Ovary (tissue), 9 donors: ENCODE measurements around the gene PPFIA4. TPM values are rescaled to one million over a fixed set of nuclear protein-coding genes. Genes with fewer than 3 reads are reported as not detected.

ENCODE experiments used
- DNase-seq, 5 donors: peaks; one replicate each; pipeline ENCODE4 v3.0.0-alpha.2; 2019 to 2020
- H3K27ac ChIP-seq, 2 donors: fragments of 200-600 bp; one replicate each; pipeline versions ENCODE4 v1.5.1 to v1.8.0; 2019 to 2022
- H3K27me3 ChIP-seq: fragments of 200-600 bp; one replicate; pipeline ENCODE4 v1.8.0; 2022
- H3K36me3 ChIP-seq: fragments of 200-600 bp; sonication (generic); one replicate; pipeline ENCODE4 v1.5.1; 2019
- H3K4me1 ChIP-seq: one replicate; pipeline ENCODE4 v1.8.1; 2013; ENCODE audit warnings: mild to moderate bottlenecking, moderate library complexity; ENCODE audit not compliant: insufficient read depth
- H3K4me3 ChIP-seq: fragments of 200-600 bp; sonication (generic); one replicate; pipeline ENCODE4 v1.5.1; 2017
- H3K9me3 ChIP-seq, 2 donors: fragments of 200-600 bp in 1 of 2; sonication (generic) in 1 of 2; one replicate each; pipeline versions ENCODE4 v1.5.1 to v1.8.1; 2013 to 2019; ENCODE audit warnings: mild to moderate bottlenecking in 1 of 2, moderate library complexity in 1 of 2
- CTCF ChIP-seq, 3 donors: fragments of 450-650 bp in 2 of 3; fragments of 200-600 bp in 1 of 3; IDR thresholded peaks; one replicate each; pipeline versions ENCODE4 v1.5.1 to v1.8.0; 2016 to 2022; ENCODE audit warnings: antibody characterized with exemption in 3 of 3, mild to moderate bottlenecking in 1 of 3
- EP300 ChIP-seq: sonication (generic); formaldehyde crosslinking; IDR thresholded peaks from one replicate; pipeline ENCODE4 v1.6.1; 2017; ENCODE audit warnings: antibody characterized with exemption
- POLR2A ChIP-seq: fragments of 450-650 bp; IDR thresholded peaks from one replicate; pipeline ENCODE4 v1.6.1; 2017; ENCODE audit warnings: antibody characterized with exemption, mild to moderate bottlenecking, moderate library complexity
- WGBS, 3 donors: extraction: QIAGEN DNeasy Blood & Tissue Kit in 1 of 3; methylation state at CpG; one replicate each; pipeline versions ENCODE4 v1.1.5 to v1.1.7; 2013 to 2017; 5-methylcytosine and 5-hydroxymethylcytosine counted together
- intact Hi-C, 4 donors: fragments of 100-400 bp; cut with DNase I; formaldehyde crosslinking; loops; one replicate each; pipeline versions ENCODE4 v1.11.0 to v1.15.1; 2022 to 2023
- polyA plus RNA-seq, 2 donors: library from polyadenylated mRNA; stranded (reverse); fragments of 200-250 nt in 1 of 2; fragments of 350-450 nt in 1 of 2; fragmentation: Illumina TruSeq in 1 of 2; extraction: RNeasy Lipid Tissue Mini Kit (QIAGEN cat#74804) in 1 of 2; gene quantifications; one replicate each; pipeline ENCODE4 v1.2.3, GENCODE V29; 2013 to 2014
- total RNA-seq, 7 donors: library from RNA; depleted of rRNA in 2 of 7; stranded (reverse); fragments of >200 nt in 2 of 7; fragmentation: NEBNext Ultra II Directional in 3 of 7; extraction: Animal tissue kit (Norgen Biotek cat#: 25700) in 3 of 7; gene quantifications; one replicate each; pipeline versions ENCODE4 v1.1.0 to v1.2.4, GENCODE V29; 2016 to 2023
- donor health status: DM: no; HTN: no; CAD: no; lungs with moderate emphysema.
- donor health status: DM: no; HTN: no; CAD: no.
- donor health status: Bipolar disorder and iron deficiency.
- donor health status: DM: yes; HTN: yes; CAD: no.
- donor health status: DM: no; HTN: no; CAD: no.
- donor health status: DM: yes; HTN: yes; CAD: no.

PPFIA4 gene
- total and polyA plus RNA-seq, 9 donors: 0.35 to 2.6 (median 1.4) TPM

- DNase-seq: peak; percentile 21 to 71 (median 42)
- Histone ChIP-seq H3K4me3 (peak within 1 kb of the TSS; percentile 25), H3K36me3 (no peaks in the 10 kb centered on the region), H3K27me3 (no peaks in the 10 kb centered on the region), H3K4me1 (peaks cover 8% of the 10 kb centered on the region), H3K9me3 (no peaks in the 10 kb centered on the region), H3K27ac (no peak within 1 kb of the TSS)
- TF ChIP-seq EP300 (no peak), POLR2A (no peak), CTCF (IDR thresholded peaks at IDR 0.05) (no peak)
- WGBS, 3 donors: 0 to 1% (median 1%) methylated on average over 48 to 51 of the region's 51 CpGs
- intact Hi-C loops: loop anchor here in 1 of 4 donors (5.0 kb wide), 1 partner anchor 89 kb away; no protein-coding TSS in a partner anchor
Observed at GRCh38 chr1:203127666-203128430, 101.6 kb downstream of the PPFIA4 start, which contains the start of gene ADORA1. Gene ADORA1, plus strand, starts transcription at chr1:203127726. Its CDS starts 1,116 bp downstream, at chr1:203128842.

- TF ChIP-seq CTCF (IDR thresholded peaks at IDR 0.05): no peak
- no peak for TF ChIP-seq EP300
- TF ChIP-seq POLR2A: no peak
Observed at GRCh38 chr1:203128431-203128715, 102.1 kb downstream of the PPFIA4 start.

More at GRCh38 chr1:203128431-203128715, 102.1 kb downstream of the PPFIA4 start:
- WGBS, 3 donors: 7 to 29% (median 13%) methylated on average over 7 of the region's 7 CpGs
- intact Hi-C loops: loop anchor here in 1 of 4 donors (5.0 kb wide), 1 partner anchor 89 kb away; no protein-coding TSS in a partner anchor
- no peak for DNase-seq
- Histone ChIP-seq H3K4me1 (peaks cover 8% of the 10 kb centered on the region), H3K27me3 (no peaks in the 10 kb centered on the region), H3K4me3 (peak overlapping the region; percentile 25), H3K36me3 (no peaks in the 10 kb centered on the region), H3K27ac (no peak overlapping the region), H3K9me3 (no peaks in the 10 kb centered on the region)

Other genes starting within 250 kb of the PPFIA4 start
- gene KDM5B, start 218.1 kb upstream of the PPFIA4 start, total RNA-seq: 10 to 100 TPM; 47.2 to 80.3 (median 56.1) TPM
- gene KDM5B, start 218.1 kb upstream of the PPFIA4 start, polyA plus RNA-seq: 10 to 100 TPM; 19.6 to 39.4 TPM
- gene PCAT6, start 215.5 kb upstream of the PPFIA4 start, total RNA-seq: 1 to 10 TPM in 3 of 7 donors, under 1 TPM in 2, not detected in 2; 0.57 to 1.2 (median 1.0) TPM
- 1 to 10 TPM; 1.5 to 2.8 TPM for gene PCAT6, start 215.5 kb upstream of the PPFIA4 start, polyA plus RNA-seq
- 1 to 10 TPM; 2.7 to 6.0 (median 3.9) TPM for gene RABIF, start 137.3 kb upstream of the PPFIA4 start, total RNA-seq
- 10 to 100 TPM in 1 of 2 donors, 1 to 10 TPM in 1; 2.8 to 11.7 TPM for gene RABIF, start 137.3 kb upstream of the PPFIA4 start, polyA plus RNA-seq
- gene KLHL12, start 99.3 kb upstream of the PPFIA4 start, total RNA-seq: 10 to 100 TPM; 11.2 to 29.7 (median 20.1) TPM
- gene KLHL12, start 99.3 kb upstream of the PPFIA4 start, polyA plus RNA-seq: 10 to 100 TPM; 13.5 to 25.4 TPM
- gene ADIPOR1, start 68.2 kb upstream of the PPFIA4 start, total RNA-seq: 10 to 100 TPM; 39.7 to 67.9 (median 49.7) TPM
- 100 to 1,000 TPM in 1 of 2 donors, 10 to 100 TPM in 1; 45.6 to 119 TPM for gene ADIPOR1, start 68.2 kb upstream of the PPFIA4 start, polyA plus RNA-seq
- gene CYB5R1, start 59.2 kb upstream of the PPFIA4 start, total RNA-seq: 10 to 100 TPM; 39.3 to 61.6 (median 52.5) TPM
- gene CYB5R1, start 59.2 kb upstream of the PPFIA4 start, polyA plus RNA-seq: 10 to 100 TPM; 46.8 to 82.5 TPM
- gene TMEM183A, start 19.1 kb upstream of the PPFIA4 start, total RNA-seq: 10 to 100 TPM; 42.0 to 67.4 (median 46.6) TPM
- gene TMEM183A, start 19.1 kb upstream of the PPFIA4 start, polyA plus RNA-seq: 10 to 100 TPM; 44.0 to 72.4 TPM
- gene MYOG, start 59.5 kb downstream of the PPFIA4 start, total RNA-seq: not detected
- not detected for gene MYOG, start 59.5 kb downstream of the PPFIA4 start, polyA plus RNA-seq
- 1 to 10 TPM in 1 of 7 donors, under 1 TPM in 6; 0.15 to 1.3 (median 0.70) TPM for gene ADORA1, start 101.2 kb downstream of the PPFIA4 start, total RNA-seq
- under 1 TPM; 0.17 to 0.27 TPM for gene ADORA1, start 101.2 kb downstream of the PPFIA4 start, polyA plus RNA-seq
- under 1 TPM in 3 of 7 donors, not detected in 4; 0.10 to 0.27 (median 0.23) TPM for gene MYBPH, start 149.3 kb downstream of the PPFIA4 start, total RNA-seq
- gene MYBPH, start 149.3 kb downstream of the PPFIA4 start, polyA plus RNA-seq: under 1 TPM in 1 of 2 donors, not detected in 1; 0.04 TPM
- gene CHI3L1, start 160.2 kb downstream of the PPFIA4 start, total RNA-seq: 10 to 100 TPM in 3 of 7 donors, 1 to 10 TPM in 3, not detected in 1; 4.0 to 70.5 (median 10.2) TPM
- gene CHI3L1, start 160.2 kb downstream of the PPFIA4 start, polyA plus RNA-seq: 1 to 10 TPM; 6.4 TPM
- gene CHIT1, start 203.2 kb downstream of the PPFIA4 start, total RNA-seq: 10 to 100 TPM in 1 of 7 donors, 1 to 10 TPM in 1, under 1 TPM in 2, not detected in 3; 0.08 to 26.9 (median 0.77) TPM
- 1 to 10 TPM in 1 of 2 donors, under 1 TPM in 1; 0.50 to 7.0 TPM for gene CHIT1, start 203.2 kb downstream of the PPFIA4 start, polyA plus RNA-seq